Neural cell (in vitro differentiated cells): Measurements from ENCODE around the gene TMEM17.

Experiments used
- CTCF ChIP-seq: fragments of 450-650 bp; IDR thresholded peaks from 2 replicates; pipeline ENCODE4 v1.5.1; 2014; ENCODE audit warnings: antibody characterized with exemption, mild to moderate bottlenecking, moderate library complexity; ENCODE audit not compliant: poor library complexity, severe bottlenecking
- POLR2AphosphoS5 ChIP-seq: IDR thresholded peaks from 2 replicates; pipeline ENCODE4 v1.6.1; 2012

DNA sequence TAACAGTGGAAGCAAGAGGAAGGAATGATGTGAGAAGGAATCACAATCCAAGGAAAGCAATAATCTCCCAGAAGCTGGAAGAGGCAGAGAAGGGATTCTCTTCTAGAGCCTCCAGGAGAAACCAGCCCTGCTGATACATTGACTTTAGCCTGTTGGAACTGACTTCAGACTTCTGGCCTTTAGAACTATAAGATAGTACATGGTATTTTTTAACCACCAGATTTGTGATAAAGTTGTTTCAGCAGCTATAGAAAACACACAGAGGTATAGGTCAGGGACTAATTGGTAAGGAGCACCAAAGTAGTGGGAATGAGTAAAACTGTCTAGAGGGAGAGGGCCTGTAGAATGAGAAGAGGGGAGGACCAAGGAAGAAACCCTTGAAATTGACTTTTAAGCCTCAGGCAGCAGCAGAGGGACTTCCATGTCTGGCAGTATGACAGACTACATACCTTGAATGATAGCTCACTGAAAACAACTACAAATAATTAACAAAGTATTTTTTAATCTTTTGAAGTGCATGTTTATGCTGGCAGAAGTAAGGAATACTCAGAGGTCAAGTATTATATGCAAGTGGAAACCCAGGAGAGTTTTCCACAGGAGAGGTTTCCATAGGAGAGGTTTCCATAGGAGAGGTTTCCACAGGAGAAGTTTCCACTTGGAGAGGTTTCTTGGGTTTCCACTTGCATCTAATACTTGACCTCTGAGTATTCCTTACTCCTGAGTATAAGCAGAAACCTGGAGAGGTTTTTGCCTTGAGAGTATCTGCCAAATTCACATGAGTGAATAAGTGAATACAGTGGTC is 33.8 kb upstream of the TMEM17 start:
- TF ChIP-seq CTCF (no peak), POLR2AphosphoS5 (no peak)
